Hepatic stellate cell (primary cell): ENCODE results near the gene DZANK1.
"Not testable (repeated sequence)": the region's sequence is repeated elsewhere in the genome, so short reads cannot be mapped to it uniquely, and the experiment has no call there.

Experiments
- DNase-seq: peaks from one replicate; pipeline ENCODE4 v3.0.0; 2011; ENCODE audit warnings: low spot score

Gene DZANK1

DNA sequence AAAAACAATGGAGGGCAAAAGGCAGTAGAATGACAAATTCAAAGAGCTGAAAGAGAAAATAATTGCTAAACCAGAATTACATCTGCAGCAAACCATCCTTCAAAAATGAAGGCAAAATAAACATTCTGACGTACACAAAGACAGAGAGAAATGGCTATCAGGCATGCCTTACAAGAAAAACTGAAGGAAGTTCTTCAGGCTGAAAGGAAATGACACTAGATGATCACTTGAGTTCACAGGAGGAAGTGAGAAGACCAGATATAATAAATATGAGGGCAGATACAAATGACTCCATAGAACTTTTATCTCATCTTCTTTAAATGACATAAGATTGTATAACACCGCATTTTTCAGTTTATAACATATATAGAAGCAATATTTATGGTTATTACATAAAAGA, 30.0 kb downstream of the DZANK1 start:
- no peak for DNase-seq

DNA sequence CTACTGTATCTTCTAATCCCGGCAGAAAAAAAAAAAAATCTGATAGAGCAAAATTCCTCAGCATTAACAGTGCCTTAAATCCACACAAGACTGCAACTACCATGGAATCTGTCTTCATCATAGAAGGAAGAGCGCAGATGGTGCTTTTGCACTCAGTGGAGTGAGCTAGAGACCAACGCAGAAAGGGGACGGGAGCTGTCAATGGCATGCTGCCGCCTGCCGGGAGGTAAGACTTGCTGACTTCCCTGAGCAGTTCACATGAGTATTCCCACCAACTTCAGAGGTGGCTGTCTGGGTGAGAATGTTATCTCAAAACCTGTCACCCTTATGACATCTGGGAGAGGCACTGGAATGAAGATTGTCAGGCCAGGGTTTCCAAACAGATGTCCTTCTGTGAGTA, 35.6 kb downstream of the DZANK1 start:
- DNase-seq: no peak

DNA sequence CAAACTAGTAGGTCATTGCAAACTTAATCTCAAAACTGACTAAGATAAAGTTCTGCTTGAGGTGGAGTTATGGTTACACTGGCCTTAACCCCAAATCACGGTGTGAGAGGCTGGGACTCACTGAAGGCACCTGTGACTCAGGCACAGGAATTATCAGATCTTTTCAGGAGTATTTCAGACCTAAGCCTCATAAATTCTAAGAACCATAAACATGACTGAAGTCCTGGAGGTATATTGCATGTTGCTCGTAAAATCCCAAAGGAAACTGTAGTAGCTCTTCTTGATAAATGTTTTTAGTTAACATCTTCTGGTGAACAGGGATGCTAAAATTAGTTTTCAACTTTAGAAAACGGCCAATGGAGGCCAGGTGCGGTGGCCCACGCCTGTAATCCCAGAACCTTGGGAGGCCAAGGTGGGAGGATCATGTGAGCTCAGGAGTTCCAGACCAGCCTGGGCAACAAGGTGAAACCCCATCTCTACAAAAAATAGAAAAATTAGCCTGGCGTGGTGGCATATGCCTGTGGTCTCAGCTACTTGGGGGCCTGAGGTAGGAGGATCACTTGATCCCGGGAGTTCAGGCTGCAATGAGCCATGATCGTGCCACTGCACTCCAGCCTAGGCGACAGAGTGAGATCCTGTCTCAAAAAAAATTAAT, 36.5 kb downstream of the DZANK1 start:
- no peak for DNase-seq

- no peak for DNase-seq
Measured at GRCh38 chr20:18428490-18429173, 38.2 kb downstream of the DZANK1 start.

DNA sequence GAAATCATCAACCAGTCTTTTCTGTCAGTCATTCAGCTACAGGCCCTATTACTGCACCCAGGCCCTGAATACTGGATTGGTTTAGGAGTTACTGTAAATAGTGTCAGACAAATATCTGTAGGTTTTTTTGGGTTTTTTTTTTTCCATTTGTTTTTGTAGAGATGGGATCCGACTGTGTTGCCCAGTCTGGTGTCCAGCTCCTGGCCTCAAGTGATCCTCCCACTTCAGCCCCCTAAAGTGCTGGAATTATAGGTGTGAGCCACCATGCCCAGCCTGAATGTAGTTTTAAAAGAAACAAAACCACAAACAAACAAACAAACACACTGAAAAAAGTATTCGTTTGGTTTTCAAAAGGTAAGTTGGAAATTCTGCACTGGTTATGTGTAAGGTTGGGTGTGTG, 39.6 kb downstream of the DZANK1 start:
- DNase-seq: no peak

GRCh38 chr20:18421608-18422007, 45.2 kb downstream of the DZANK1 start:
- DNase-seq: no peak

DNA sequence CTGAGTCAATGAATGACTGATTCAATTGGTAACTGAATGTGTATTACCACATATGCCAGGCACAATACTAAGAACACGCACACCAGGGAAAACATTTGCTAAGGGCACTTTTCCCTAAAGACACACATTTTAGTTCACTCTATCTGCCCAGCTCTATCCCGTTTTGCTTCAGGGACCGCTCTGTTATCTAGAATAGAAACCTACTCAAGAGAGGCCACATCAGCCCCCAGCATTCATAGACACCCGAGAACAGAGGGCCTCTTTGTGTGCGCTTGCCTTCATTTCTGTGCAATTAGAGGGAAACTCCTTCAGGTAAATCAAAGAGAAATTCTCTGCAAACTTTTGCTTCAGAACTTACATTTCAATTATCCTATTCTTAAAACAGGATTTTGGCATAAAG, 50.3 kb downstream of the DZANK1 start:
- DNase-seq: no peak

GRCh38 chr20:18414140-18414539, 52.7 kb downstream of the DZANK1 start:
- DNase-seq: no peak

DNA sequence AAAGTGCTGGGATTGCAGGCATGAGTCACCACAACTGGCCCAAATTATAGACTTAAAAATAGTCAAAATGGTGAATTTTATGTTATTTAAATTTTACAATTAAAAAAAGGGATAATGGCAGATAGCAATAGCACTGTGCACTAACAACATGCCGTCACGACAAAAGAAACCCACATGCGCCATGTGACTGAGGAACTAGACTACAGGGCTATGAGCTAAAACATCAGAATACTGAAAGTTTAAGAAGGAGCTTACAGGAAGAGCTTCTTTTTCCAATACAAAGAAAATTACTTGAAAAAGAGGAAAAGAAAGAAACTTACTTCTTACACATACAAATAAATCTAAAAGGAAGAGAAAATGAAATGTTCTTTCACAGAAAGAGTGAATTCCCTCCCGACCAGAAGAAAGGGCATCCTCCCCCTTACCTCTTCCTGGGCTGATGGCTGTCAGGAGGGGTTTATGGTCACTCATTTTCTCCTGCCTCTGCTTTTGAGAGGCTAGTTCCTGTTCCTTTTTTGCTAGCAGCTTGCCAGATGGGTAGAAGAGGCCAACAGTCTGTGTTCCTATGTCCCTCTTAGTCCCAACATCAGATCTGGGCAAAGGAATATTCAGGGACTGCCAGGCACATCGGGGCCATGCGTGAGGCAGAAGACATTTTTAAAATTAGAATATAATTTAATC, 54.5 kb downstream of the DZANK1 start:
- no peak for DNase-seq

DNA sequence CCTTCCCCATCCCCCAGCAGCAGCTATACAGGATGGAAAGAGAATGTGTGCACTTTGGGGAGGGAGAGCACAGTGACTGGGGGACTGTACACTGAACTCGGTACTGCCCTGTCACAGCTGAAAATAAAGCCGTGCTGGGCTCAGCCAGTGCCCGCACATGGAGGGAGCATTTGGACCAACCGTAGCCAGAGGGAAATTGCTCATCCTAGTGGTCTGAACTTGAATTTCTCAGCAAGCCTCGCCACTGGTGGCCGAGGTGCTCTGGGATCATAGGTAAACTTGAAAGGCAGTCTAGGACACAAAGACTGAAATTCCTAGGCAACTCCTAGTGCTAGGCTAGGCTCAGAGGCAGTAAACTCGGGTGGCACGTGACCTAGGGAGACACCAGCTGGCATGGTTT, 61.0 kb downstream of the DZANK1 start:
- DNase-seq: no peak

DNA sequence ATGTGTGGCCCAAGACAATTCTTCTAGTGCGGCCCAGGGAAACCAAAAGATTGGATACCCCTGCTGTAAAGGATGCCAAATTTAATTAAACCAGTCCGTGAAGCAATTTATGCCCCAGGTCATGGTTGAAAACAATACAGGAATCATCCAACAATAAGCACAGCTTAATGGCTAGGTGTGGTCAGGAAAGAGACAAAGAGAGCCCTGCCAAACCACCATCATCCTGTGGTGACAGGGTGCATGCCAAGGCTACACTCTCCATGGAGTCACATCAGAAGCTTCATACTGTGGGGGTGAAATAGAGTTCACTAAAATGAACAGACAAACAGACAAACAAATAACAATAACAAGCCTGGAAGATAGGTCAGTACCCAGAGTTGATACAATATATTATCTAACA, 62.7 kb downstream of the DZANK1 start:
- no peak for DNase-seq

- DNase-seq: no peak
Measured at GRCh38 chr20:18403269-18403668, 63.6 kb downstream of the DZANK1 start.

- DNase-seq: no peak
Measured at GRCh38 chr20:18401305-18401704, 65.5 kb downstream of the DZANK1 start.

DNA sequence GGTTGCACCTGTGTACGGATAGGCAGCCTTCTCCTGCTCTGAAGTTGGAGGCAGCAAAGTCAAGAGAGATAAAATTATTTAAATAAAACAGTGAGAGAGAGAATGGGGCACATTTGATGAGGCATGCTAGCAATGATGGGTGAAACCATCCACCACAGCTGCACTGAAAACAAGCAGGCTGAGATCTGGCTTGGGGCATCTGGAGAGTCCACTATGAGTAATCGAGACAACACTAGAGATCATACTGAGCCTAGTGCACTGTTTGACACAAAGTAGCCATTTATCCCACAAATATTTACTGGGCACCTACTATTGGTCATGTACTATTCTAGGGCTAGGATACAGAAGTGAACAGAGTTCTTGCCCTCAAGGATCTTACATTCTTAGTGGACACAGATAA, 66.4 kb downstream of the DZANK1 start:
- DNase-seq: no peak

- not testable (repeated sequence) for DNase-seq
Measured at GRCh38 chr20:18398713-18399112, 68.1 kb downstream of the DZANK1 start.

DNA sequence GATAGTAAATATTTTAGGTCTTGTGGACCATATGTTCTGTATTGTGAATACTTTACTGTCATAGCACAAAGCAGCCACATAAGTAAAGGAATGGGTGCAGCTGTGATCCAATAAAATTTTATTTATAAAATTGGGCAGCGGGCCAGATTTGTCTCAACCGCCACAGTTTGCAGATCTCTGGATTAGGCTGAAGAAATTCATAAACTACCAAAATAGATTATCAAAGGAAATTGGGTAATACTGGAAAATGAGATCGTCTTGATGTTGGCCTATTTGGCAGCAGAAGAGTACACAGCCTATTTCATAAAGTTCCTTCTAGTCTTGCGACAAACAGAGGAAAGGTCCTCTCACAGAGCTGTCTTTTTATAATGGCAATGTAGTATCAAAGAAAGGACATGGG, 69.8 kb downstream of the DZANK1 start:
- DNase-seq: no peak

DNA sequence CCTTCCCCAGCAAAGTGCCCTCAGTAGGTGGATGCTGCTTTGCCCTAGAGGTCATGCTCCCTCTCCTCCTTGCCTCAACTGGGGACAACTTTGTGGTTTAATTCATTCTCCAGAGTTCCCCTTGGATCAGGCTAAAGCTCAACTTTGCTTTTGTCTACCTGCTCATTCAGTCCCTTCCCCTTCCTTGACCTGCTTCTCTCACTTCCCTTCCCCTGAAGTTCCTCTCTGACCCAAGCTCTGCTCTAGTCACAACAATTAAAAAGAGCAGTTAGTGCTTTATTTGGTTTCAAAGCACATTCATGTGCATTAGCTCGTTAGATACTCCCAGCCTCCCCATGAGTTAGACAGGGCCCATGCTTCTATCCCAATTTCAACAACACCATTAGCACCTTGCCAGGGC, 71.3 kb downstream of the DZANK1 start:
- DNase-seq: no peak

DNA sequence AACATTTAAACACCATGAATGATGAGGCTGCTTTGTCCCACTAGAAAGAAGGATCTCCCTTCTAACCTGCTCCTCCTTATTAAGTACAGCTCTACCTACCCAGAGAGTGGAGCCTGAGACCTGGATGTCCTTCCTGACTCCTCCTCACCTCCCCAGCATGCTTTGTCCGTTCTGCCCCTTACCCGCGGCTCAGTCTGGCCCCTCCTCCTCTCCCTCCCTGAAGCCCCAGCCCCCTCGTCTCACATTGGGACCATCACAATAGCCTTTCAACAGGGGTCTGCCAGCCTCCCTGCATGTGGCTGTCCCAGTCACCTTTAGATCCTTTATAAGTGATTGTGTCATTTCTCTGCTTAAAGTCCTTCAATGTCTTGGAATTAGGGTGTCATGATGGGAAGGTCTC, 72.5 kb downstream of the DZANK1 start:
- no peak for DNase-seq

- DNase-seq: no peak
Measured at GRCh38 chr20:18391686-18392085, 75.1 kb downstream of the DZANK1 start.

GRCh38 chr20:18390201-18390600, 76.6 kb downstream of the DZANK1 start:
- DNase-seq: no peak

- DNase-seq: peak; percentile 50
Measured at GRCh38 chr20:18388860-18389259, 78.0 kb downstream of the DZANK1 start.

DNA sequence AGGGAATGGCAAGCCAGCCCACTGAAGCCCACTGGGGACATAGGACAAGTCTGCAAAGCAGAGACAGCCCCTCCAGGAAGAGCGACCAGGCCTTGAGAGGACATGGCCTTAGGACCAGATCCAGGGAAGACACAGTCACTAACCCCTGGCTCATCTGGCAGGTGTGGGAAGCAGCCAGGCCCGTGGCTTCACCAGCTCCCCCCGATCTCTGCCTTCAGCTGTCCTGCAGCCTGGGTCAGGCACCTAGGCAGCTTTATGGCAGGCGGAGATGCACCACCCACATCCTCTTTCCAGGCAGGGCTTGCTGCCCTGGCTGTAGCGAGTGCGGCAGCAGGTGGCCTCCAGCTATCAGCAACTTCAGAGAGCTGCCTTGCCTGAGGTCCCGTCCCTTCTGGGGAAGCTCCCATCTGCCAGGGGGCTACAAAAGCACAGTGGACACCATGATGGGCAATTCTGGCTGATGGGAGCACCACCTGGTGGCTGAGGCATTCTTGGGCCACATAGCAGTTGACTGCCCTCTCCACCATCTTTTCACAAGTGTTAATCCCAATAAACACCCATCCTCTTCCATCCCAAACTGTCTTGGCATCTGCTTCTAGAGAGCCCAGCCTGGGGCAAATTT, 85.8 kb downstream of the DZANK1 start:
- DNase-seq: no peak

GRCh38 chr20:18377896-18378481, 88.8 kb downstream of the DZANK1 start:
- no peak for DNase-seq
